ENCODE measurements around the gene SHISA8.

- TF ChIP-seq CTCF (IDR thresholded peaks at IDR 0.05): no peak
- no peak for TF ChIP-seq POLR2A (IDR thresholded peaks at IDR 0.05)
These were observed 886 bp downstream of the SHISA8 start for GRCh38 chr22:41913842-41914534.
